Upper lobe of left lung (tissue), 6 donors: ENCODE measurements around the gene ADAMTS10. TPM values are rescaled to one million over a fixed set of nuclear protein-coding genes. Genes with fewer than 3 reads are reported as not detected.

ENCODE experiments used
- ATAC-seq, 2 donors: fragments of 200-7000 bp; cut with Tn5 transposase; one replicate each; pipeline ENCODE4 v1.9.1; 2022; ENCODE audit warnings: mild to moderate bottlenecking in 2 of 2, moderate library complexity in 2 of 2; ENCODE audit not compliant: low FRiP score in 2 of 2
- DNase-seq, 2 donors: peaks; one replicate each; pipeline ENCODE4 v3.0.0-alpha.2; 2019 to 2020
- H3K27ac ChIP-seq, 4 donors: fragments of 200-600 bp; sonication (generic); one replicate each; pipeline ENCODE4 v1.5.1; 2016 to 2019
- H3K27me3 ChIP-seq, 4 donors: fragments of 200-600 bp; sonication (generic); one replicate each; pipeline ENCODE4 v1.5.1; 2017 to 2019
- H3K36me3 ChIP-seq, 4 donors: fragments of 200-600 bp; sonication (generic); one replicate each; pipeline ENCODE4 v1.5.1; 2016 to 2019
- H3K4me1 ChIP-seq, 4 donors: fragments of 200-600 bp; sonication (generic); one replicate each; pipeline ENCODE4 v1.5.1; 2018 to 2019
- H3K4me3 ChIP-seq, 4 donors: fragments of 200-600 bp; sonication (generic); one replicate each; pipeline ENCODE4 v1.5.1; 2017 to 2019; ENCODE audit warnings: mild to moderate bottlenecking in 2 of 4, moderate library complexity in 1 of 4
- H3K9me3 ChIP-seq, 4 donors: fragments of 200-600 bp; sonication (generic); one replicate each; pipeline ENCODE4 v1.5.1; 2018 to 2019
- EP300 ChIP-seq, 4 donors: sonication (generic); formaldehyde crosslinking; IDR thresholded peaks; one replicate each; pipeline ENCODE4 v1.5.1; 2017; ENCODE audit warnings: antibody characterized with exemption in 4 of 4, control low read depth in 2 of 4
- POLR2A ChIP-seq, 4 donors: fragments of 450-650 bp; IDR thresholded peaks; one replicate each; pipeline ENCODE4 v1.5.1; 2016 to 2017; ENCODE audit warnings: antibody characterized with exemption in 4 of 4, mild to moderate bottlenecking in 2 of 4
- POLR2AphosphoS5 ChIP-seq, 2 donors: sonication (generic); formaldehyde crosslinking; IDR thresholded peaks; one replicate each; pipeline ENCODE4 v1.5.1; 2017; ENCODE audit warnings: antibody characterized with exemption in 2 of 2
- WGBS, 2 donors: methylation state at CpG; one replicate each; pipeline ENCODE4 v1.1.5; 2017 to 2018; 5-methylcytosine and 5-hydroxymethylcytosine counted together
- total RNA-seq, 6 donors: library from RNA; depleted of rRNA in 4 of 6; stranded (reverse); fragments of >200 nt in 4 of 6; gene quantifications; one replicate each; pipeline versions ENCODE4 v1.1.0 to v1.2.1, GENCODE V29; 2016 to 2021
- TF ChIP-seq, protein P1 (sequence below), 6 experiments: fragments of 450-650 bp in 4 of 6; fragments of 200-600 bp in 2 of 6; sonication (generic) in 2 of 6; IDR thresholded peaks; one replicate each; pipeline ENCODE4 v1.5.1; 2016 to 2019; ENCODE audit warnings: antibody characterized with exemption in 6 of 6
- donor health status: DM: no; HTN: no; CAD: no; lungs with moderate emphysema.
- donor health status: DM: no; HTN: yes; CAD: no; lungs with severe emphysema.

The ADAMTS10 gene
- total RNA-seq, 6 donors from 2014 or later, result 11.9 to 103 (median 19.8) TPM

DNA sequence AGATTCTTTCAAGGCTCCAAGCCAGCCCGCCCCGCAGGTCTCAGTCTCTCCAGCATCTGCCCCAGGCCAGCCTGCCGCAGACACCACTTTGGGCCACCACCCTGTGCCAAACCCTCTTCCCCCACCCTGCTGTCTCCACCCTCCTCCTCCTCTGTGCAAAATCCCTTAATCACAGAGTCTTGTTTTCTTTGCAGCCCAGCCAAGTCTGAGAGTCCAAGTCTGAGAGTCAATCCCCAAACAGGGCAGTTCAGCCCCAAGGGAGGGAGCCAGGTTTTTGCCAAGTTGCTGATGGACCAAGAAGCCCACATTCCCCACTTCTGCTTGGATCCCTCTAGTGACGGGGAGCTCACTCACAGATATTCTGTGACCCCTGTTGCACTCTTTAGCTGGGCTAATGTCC, 3.1 kb downstream of the ADAMTS10 start:
- Histone ChIP-seq H3K36me3 (peaks cover 0 to 25% (median 8%) of the 10 kb centered on the region in 4 donors), H3K27me3 (peaks cover 0 to 4% (median 1%) of the 10 kb centered on the region in 4 donors), H3K4me3 (no peak overlapping the region), H3K27ac (no peak overlapping the region), H3K4me1 (peaks cover 19 to 41% (median 20%) of the 10 kb centered on the region in 4 donors), H3K9me3 (peaks cover 0 to 8% (median 6%) of the 10 kb centered on the region in 4 donors)
- 67 to 92% methylated on average over 4 of the region's 4 CpGs for WGBS, 2 donors
- TF ChIP-seq, protein P1, sequence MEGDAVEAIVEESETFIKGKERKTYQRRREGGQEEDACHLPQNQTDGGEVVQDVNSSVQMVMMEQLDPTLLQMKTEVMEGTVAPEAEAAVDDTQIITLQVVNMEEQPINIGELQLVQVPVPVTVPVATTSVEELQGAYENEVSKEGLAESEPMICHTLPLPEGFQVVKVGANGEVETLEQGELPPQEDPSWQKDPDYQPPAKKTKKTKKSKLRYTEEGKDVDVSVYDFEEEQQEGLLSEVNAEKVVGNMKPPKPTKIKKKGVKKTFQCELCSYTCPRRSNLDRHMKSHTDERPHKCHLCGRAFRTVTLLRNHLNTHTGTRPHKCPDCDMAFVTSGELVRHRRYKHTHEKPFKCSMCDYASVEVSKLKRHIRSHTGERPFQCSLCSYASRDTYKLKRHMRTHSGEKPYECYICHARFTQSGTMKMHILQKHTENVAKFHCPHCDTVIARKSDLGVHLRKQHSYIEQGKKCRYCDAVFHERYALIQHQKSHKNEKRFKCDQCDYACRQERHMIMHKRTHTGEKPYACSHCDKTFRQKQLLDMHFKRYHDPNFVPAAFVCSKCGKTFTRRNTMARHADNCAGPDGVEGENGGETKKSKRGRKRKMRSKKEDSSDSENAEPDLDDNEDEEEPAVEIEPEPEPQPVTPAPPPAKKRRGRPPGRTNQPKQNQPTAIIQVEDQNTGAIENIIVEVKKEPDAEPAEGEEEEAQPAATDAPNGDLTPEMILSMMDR (IDR thresholded peaks at IDR 0.05), result no peak
- TF ChIP-seq POLR2A (IDR thresholded peaks at IDR 0.05) (no peak), POLR2AphosphoS5 (IDR thresholded peaks at IDR 0.05) (no peak), EP300 (IDR thresholded peaks at IDR 0.05) (no peak)
- ATAC-seq, result peak in 1 of 2 donors; percentile 27
- no peak for DNase-seq

DNA sequence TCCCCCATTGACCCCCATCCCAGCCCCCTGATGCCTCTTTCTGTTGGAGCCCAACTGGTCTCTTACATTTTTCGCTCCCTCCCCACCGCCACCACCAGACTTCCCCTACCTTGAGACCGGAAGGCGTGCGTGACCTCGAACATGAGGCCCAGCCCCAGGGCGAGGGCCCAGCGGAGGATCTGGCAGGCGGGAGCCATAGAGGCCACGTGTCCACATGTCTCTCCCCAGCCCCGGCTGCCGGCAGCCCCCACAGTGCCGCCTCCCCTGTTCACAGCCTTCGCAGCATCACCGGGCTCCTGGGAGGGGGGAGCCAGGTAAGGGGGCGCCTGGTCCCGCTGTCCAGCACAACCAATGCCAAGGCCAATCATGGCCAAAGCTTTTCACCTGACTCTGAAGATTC, 5.0 kb downstream of the ADAMTS10 start:
- ATAC-seq, result no peak
- Histone ChIP-seq H3K9me3 (peaks cover 0 to 8% (median 6%) of the 10 kb centered on the region in 4 donors), H3K4me3 (no peak overlapping the region), H3K27me3 (peaks cover 0 to 4% (median 1%) of the 10 kb centered on the region in 4 donors), H3K4me1 (peaks cover 14 to 26% (median 16%) of the 10 kb centered on the region in 4 donors), H3K36me3 (peaks cover 0 to 38% (median 13%) of the 10 kb centered on the region in 4 donors), H3K27ac (no peak overlapping the region)
- peak in 1 of 2 donors; percentile 81 for DNase-seq
- TF ChIP-seq POLR2AphosphoS5 (IDR thresholded peaks at IDR 0.05) (no peak), POLR2A (IDR thresholded peaks at IDR 0.05) (no peak), EP300 (IDR thresholded peaks at IDR 0.05) (no peak)
- TF ChIP-seq, protein P1 (IDR thresholded peaks at IDR 0.05), result no peak
- 93% methylated on average over 12 to 14 of the region's 17 CpGs for WGBS, 2 donors

DNA sequence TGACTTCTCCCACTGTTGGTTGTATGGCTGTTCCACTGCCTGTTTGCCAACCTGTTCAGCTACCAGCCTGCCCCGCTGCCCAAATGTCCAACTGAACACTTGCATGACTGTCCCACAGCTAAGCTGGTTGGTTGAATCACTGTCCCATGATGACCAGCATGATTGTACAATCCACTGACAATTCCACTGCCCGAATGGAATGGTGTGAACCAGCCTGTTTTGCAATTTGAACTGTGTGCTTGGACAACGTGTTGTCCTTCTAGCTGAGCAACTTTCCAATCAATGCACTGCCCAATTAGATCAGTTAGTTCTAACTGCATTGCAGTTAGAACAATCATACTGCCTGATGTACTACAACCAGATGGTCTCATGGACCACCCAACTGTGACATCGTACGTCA, 8.7 kb downstream of the ADAMTS10 start:
- Histone ChIP-seq H3K4me1 (no peaks in the 10 kb centered on the region), H3K27me3 (no peaks in the 10 kb centered on the region), H3K4me3 (no peak overlapping the region), H3K27ac (no peak overlapping the region), H3K36me3 (peaks cover 0 to 42% (median 18%) of the 10 kb centered on the region in 4 donors), H3K9me3 (peaks cover 0 to 8% (median 6%) of the 10 kb centered on the region in 4 donors)
- no peak for ATAC-seq
- 90 to 98% methylated on average over 5 of the region's 5 CpGs for WGBS, 2 donors
- TF ChIP-seq, protein P1 (IDR thresholded peaks at IDR 0.05), result no peak
- TF ChIP-seq EP300 (IDR thresholded peaks at IDR 0.05) (no peak), POLR2A (IDR thresholded peaks at IDR 0.05) (no peak), POLR2AphosphoS5 (IDR thresholded peaks at IDR 0.05) (no peak)
- no peak for DNase-seq

DNA sequence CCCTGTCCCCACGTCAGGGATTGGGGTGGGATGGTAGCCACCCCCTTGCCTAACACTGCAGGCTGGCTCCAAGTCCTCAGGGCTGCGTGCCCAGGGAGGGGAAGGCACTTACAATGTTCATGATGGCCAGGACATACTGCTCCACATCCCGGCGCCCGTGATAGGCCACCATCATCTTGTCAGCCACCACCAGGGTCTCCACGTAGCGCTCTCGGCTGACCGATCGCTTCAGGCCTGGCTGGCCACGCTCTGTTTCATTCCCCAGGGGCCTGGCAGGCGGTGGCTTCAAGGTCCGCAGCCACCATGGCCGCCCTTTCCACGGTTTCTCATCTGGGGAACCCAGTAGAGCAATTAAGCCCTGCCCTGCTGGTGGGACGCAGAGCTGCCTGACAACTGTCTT, 9.7 kb downstream of the ADAMTS10 start:
- Histone ChIP-seq H3K36me3 (peaks cover 0 to 44% (median 20%) of the 10 kb centered on the region in 4 donors), H3K4me1 (peaks cover 1 to 8% (median 4%) of the 10 kb centered on the region in 4 donors), H3K27me3 (no peaks in the 10 kb centered on the region), H3K4me3 (no peak overlapping the region), H3K27ac (no peak overlapping the region), H3K9me3 (peaks cover 0 to 8% (median 6%) of the 10 kb centered on the region in 4 donors)
- TF ChIP-seq EP300 (IDR thresholded peaks at IDR 0.05) (no peak), POLR2A (IDR thresholded peaks at IDR 0.05) (no peak), POLR2AphosphoS5 (IDR thresholded peaks at IDR 0.05) (no peak)
- TF ChIP-seq, protein P1 (IDR thresholded peaks at IDR 0.05), result no peak
- 96% methylated on average over 15 to 16 of the region's 16 CpGs for WGBS, 2 donors
- no peak for ATAC-seq
- DNase-seq, result peak in 1 of 2 donors; percentile 52

DNA sequence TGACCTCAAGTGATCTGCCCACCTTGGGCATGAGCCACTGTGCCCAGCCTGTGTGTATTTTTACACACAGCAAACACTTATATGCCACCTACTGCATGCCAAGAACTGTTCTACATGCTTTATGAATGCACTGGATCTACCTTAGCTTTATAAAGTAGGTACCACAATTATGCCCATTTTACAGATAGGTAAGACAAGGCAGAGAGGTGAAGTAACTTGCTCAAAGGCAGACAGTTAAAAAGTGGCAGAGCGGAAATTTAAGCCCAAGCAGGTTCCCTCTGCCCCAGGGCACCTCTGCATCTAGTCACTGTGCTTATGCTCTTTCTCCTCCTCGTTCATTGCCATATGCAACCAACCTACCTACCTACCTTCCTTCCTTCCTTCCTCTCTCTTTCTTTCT, 10.5 kb downstream of the ADAMTS10 start:
- Histone ChIP-seq H3K4me1 (peaks cover 8 to 16% (median 10%) of the 10 kb centered on the region in 4 donors), H3K27me3 (no peaks in the 10 kb centered on the region), H3K9me3 (peaks cover 0 to 6% (median 5%) of the 10 kb centered on the region in 4 donors), H3K36me3 (peaks cover 0 to 42% (median 19%) of the 10 kb centered on the region in 4 donors), H3K27ac (no peak overlapping the region), H3K4me3 (no peak overlapping the region)
- ATAC-seq, result no peak
- TF ChIP-seq POLR2AphosphoS5 (IDR thresholded peaks at IDR 0.05), result no peak
- TF ChIP-seq, protein P1 (IDR thresholded peaks at IDR 0.05), result no peak
- no peak for TF ChIP-seq POLR2A (IDR thresholded peaks at IDR 0.05)
- no peak for TF ChIP-seq EP300 (IDR thresholded peaks at IDR 0.05)
- no peak for DNase-seq
- WGBS, 2 donors, result 97 to 98% methylated on average over 2 of the region's 2 CpGs
